Measurements from ENCODE around the gene RAPGEF5.
A peak's percentile ranks its signal among the peaks of the same experiment; 100 is the strongest.

The RAPGEF5 gene

GRCh38 chr7:22144950-22145349, 212.0 kb downstream of the RAPGEF5 start:
- no peak for DNase-seq

- no peak for DNase-seq
These were observed 213.5 kb downstream of the RAPGEF5 start for GRCh38 chr7:22143491-22143890.

- DNase-seq, result peak in 1 of 2 donors; percentile 36
These were observed 214.4 kb downstream of the RAPGEF5 start for GRCh38 chr7:22142572-22142971.

- no peak for DNase-seq
These were observed 215.6 kb downstream of the RAPGEF5 start for GRCh38 chr7:22141355-22141754.

- no peak for DNase-seq
These were observed 216.4 kb downstream of the RAPGEF5 start for GRCh38 chr7:22140578-22140977.

- no peak for DNase-seq
These were observed 218.1 kb downstream of the RAPGEF5 start for GRCh38 chr7:22138886-22139285.

DNA sequence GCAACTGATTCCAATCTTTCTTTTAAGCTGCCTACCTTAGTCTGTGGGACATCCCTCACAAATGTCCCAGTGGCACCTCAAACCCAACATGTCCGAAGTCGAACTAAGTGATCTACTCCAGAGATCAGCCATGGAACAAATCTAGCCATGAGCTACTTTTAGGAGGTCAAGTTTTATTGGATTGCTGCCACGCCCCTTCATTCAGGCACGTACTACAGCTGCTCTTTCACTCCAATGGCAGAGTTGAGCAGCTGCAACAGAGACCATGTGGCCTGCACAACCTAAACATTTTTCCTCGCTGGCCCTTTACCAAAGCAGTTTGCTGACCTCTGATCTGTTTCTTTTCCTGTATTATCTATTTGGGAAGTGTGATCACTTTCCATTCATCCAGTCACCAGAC, 218.8 kb downstream of the RAPGEF5 start:
- DNase-seq, result no peak

DNA sequence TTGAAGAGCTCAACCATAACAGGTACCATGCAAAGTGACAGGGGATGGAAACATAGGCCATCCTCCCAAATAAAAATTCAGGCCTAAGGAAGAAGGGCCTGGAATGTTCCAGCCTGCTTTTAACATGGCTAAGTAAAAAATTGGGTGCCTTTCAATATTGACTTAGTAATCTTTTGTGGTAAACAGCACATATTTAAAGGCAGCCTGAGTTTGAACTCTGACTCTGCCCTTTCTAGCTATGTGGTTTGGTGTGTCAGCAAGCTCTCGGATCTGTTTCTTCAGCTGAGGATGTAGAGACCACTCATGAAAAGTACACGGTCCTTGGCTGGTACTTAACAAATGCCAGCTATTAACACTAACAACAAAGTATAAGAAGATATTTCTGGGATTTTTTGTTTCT, 219.5 kb downstream of the RAPGEF5 start:
- DNase-seq, result no peak

- no peak for DNase-seq
These were observed 219.9 kb downstream of the RAPGEF5 start for GRCh38 chr7:22137026-22137425.

DNA sequence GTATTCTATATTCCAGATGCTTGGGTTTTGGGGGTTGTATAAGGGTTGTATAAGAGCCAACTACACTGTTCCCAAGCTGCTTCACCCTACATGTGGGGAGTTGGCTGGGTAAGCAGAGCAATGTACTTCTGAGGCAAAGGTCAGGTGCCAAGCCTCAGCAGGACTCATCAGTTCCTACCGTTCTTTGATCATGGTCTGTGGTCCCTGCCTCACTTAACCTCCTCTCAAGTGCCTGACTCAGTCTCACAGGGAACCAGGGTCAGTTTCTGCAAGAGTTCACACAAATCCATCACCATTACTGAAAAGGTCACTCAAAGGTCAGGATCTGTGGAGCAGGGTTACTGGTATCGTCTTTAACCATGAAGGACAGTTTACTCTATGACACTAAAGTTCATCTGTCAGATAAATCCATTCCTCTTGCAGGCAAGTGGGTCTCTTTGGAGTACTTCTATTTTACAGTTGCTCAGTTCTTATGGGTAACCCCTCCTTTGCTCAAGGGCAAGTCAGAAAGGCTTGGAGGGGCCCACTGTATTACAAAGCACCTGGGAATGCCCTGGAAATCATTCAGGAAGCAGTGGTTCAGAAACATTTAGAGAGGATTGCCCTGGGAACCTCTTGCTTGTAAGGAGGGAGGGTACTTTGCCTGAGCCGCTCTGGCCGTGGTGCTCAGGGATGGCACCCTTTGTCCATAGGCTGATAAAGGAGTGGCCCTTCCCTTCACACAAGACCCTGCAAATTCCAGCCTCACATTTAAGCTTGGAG, 227.0 kb downstream of the RAPGEF5 start:
- DNase-seq, result no peak

DNA sequence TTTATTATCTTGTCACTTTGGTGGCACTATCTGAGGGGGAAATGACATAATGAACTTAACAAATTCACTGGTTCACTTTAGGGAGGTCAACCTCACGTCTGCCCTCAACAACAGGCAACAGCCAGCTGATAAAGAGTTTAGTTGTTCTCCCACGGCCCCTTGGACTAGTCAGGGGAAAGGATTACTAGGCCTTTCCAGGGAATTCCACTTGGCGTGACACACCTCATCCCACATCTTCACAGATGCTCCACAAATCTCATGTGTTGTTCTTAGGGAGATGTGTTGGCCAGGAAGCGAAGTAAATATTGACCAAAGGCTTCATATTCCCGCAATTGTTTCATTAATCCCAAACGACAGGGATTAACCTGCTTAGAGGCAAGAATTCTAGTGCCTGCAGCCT, 227.8 kb downstream of the RAPGEF5 start:
- no peak for DNase-seq

- no peak for DNase-seq
These were observed 228.4 kb downstream of the RAPGEF5 start for GRCh38 chr7:22128528-22128920.

- DNase-seq, result no peak
These were observed 229.0 kb downstream of the RAPGEF5 start for GRCh38 chr7:22127835-22128527.

DNA sequence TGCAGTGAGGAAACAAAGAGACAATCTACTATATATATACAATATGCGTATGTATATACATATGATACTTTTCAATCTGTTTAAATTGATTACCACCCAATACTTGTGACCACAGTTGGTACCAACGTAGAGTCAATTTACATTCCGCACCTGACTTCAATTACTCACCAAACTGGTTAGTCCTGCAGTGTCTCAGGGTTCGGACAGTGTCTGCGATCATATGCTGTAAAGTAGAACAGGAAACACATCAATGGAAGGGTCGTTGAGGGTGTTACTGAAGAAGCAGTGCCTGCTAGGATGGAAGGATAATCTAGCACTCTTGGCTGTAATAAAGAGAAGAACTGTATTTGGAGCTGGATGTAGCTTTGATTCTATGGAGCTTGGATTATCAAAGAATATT, 231.5 kb downstream of the RAPGEF5 start:
- DNase-seq, result no peak

- no peak for DNase-seq
These were observed 232.0 kb downstream of the RAPGEF5 start for GRCh38 chr7:22124941-22125340.

DNA sequence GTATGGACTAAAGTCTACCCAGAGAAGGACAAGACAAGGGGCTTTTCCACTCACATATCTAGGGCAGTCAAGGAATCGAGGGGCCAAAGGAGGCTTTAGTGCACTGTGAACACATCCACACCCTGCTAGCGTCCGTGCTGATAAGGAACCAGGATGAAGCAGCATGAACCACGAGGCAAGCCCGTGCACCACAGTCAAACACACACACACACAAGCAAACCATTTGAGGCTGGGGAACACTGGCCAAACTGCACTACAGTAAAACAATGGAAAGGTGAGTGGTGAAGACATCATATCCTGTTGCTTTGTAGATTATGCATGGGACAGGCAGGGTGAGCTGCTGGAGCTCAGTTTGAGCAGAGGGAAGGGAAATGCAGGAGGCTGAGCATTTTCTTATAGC, 233.8 kb downstream of the RAPGEF5 start:
- no peak for DNase-seq

DNA sequence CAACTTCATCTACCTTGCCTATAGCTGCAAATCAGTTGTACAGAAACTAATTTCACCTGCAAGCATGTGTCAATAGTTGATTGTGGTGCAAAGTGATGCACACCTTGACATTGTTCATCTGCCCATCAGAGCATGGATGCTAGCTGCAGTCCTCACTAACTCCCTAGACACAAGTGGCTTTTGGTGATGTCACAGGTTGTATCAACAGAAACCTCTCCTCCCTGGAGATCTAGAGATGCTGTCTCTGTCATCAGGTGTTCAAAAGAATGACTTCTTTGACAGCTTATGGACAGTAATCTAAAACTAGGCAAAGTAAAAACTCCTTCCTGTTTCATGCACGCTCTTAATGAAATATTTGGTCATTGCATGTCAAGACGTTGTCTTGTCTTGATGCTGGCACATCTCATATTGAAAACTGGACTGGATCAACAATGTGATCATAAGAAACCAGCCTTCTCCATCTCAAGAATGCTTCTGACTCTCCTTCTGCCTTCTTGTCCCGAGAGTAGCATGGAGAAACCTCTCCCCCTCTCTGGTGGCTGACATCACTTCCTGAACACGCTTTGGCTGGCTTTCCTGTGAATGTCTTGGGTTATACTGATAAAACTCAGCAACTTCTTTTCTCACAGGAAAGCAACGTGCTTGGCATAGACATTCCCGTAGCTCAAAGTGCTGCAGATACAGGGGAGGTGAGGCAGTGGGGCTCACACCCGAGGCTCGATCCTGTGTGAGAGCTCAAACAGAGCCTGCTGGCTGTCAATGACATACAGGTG, 235.1 kb downstream of the RAPGEF5 start:
- DNase-seq, result no peak

DNA sequence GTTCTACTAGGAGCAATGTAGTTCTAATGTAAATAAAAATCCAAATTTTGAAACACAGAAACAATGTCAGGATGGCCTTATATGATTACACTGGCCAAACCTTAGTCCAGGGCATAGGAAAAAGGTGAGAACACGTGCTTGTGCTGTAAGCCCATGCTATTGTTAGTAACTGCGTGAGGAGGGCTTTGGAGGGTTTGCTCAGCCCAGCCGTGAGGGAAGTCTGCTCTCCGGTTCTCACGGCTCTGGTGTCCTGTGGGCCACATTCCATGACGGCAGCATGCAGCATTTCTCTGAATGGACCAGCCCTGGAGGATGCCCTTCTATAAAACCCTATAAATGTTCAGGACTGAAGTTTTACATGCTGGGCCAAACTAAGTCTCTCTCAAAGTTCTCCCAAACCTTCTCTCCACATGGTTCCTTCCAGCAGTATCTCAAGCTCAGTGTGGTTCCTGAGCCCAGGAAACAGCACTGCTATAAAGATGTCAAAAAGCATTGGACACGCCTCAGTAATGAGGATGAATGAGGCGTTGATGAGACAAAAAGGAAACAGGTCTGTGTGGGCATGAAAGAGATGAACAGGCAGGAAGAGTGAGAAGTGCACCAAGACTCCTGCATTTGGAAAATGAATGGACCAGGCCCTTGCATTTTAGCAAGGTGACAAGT, 236.4 kb downstream of the RAPGEF5 start:
- DNase-seq, result no peak

DNA sequence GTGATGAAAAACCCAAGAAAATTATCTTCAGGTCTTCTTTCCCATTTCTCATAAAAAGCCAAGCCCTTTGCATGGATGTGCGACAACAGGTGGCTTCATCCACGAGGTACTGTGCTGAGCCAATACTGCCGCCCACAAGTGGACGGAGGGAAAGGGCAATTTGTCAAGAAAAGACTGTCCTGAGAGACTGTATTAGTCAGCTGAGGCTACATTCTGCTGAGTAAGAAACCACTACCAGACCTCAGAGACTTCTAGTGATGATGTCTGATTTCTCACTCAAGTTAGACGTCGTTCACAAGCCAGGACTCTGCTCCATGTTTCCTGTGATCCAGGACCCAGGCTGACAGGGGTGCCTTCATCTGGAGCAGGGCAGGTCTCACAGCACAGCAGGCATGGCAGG, 239.7 kb downstream of the RAPGEF5 start:
- no peak for DNase-seq

DNA sequence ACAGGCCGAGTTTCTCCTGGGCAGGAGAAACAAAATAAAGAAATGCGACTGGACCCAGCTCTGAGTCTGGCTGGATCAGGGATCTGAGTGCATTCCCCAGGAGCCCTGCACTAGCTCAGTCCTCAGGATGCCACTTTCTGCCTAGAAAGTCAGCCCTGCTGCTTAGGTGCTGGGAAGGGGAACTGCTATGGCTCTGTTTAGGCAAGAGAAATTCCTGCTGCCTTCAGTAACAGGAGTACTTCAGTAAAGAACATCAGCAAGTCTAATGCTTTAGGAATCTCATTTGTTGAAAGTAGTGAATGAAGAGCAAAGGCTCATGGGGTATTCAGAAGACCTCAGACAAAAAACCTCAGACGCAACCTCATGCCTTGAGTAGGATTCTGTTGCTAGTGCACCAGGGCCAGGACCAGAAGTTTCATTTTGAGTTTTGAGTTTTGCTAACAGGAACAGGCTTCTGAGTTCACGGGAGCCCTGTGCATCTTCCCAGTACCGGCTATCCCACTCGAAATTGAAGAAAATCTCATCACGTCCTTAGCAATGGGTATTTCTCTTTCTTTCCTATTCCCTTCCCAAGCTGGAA, 240.4 kb downstream of the RAPGEF5 start:
- DNase-seq, result no peak

GRCh38 chr7:22115689-22116088, 241.3 kb downstream of the RAPGEF5 start:
- no peak for DNase-seq

- no peak for DNase-seq
These were observed 242.4 kb downstream of the RAPGEF5 start for GRCh38 chr7:22114440-22114981.

DNA sequence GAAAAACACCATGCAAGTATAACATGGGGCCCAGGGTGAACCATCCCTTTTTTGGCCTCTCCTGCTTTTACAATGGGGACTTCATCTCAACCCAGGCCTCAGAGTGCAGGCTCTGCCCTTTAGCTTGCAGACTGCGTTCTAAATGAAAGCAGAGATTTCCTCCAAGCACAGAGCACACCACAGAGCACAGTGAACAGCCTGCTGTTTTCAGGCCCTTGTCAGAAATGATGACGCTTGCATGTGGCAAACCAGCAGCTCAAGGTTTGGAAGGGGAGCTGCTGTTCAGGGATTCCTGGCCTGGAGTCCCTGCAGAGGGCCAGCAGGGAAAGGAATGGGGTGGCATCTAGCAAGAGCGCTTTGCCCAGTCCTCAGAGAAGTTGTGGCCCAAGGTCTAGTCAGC, 243.9 kb downstream of the RAPGEF5 start:
- DNase-seq, result peak in 1 of 2 donors; percentile 19
